ENCODE measurements around the gene NHERF1. TPM values are rescaled to one million over a fixed set of nuclear protein-coding genes. Genes with fewer than 3 reads are reported as not detected.

NHERF1 gene
- total RNA-seq, 1 experiment from 2014 or later: 83.6 TPM

- intact Hi-C loops (cut with micrococcal nuclease; ENCODE audit: unreplicated experiment): no loop called here
- no peak overlapping the region for H3K4me3 ChIP-seq
- H3K36me3 ChIP-seq (ENCODE audit: low read depth): no peaks in the 10 kb centered on the region
- BruUV-seq (replicated peaks): no TSS peak
- no peaks in the 10 kb centered on the region for H3K9me3 ChIP-seq (ENCODE audit: insufficient read depth, low read depth)
- no peaks in the 10 kb centered on the region for H4K20me1 ChIP-seq (ENCODE audit: insufficient read depth)
- H3K79me2 ChIP-seq (ENCODE audit: low read depth): no peaks in the 10 kb centered on the region
- H3K4me1 ChIP-seq (replicated peaks; ENCODE audit: insufficient read depth): no peaks in the 10 kb centered on the region
- H3F3A ChIP-seq (ENCODE audit: insufficient read depth, low read depth): no peaks in the 10 kb centered on the region
- H3K4me2 ChIP-seq: no peak overlapping the region
- no peak overlapping the region for H2AFZ ChIP-seq
- H3K27ac ChIP-seq: no peak overlapping the region
- no peaks in the 10 kb centered on the region for H3K9me2 ChIP-seq (ENCODE audit: insufficient read depth)
- ChIA-PET CTCF (no interaction called here), POLR2A (ENCODE audit: unreplicated experiment) (interaction anchor here (0.6 kb wide), 1 partner anchor 9 kb away, joined by 3 read pairs; no protein-coding TSS in a partner anchor)
- no peak for DNase-seq
- no peaks in the 10 kb centered on the region for H3K27me3 ChIP-seq (ENCODE audit: insufficient read depth, low read depth)
- TF ChIP-seq, protein P1, sequence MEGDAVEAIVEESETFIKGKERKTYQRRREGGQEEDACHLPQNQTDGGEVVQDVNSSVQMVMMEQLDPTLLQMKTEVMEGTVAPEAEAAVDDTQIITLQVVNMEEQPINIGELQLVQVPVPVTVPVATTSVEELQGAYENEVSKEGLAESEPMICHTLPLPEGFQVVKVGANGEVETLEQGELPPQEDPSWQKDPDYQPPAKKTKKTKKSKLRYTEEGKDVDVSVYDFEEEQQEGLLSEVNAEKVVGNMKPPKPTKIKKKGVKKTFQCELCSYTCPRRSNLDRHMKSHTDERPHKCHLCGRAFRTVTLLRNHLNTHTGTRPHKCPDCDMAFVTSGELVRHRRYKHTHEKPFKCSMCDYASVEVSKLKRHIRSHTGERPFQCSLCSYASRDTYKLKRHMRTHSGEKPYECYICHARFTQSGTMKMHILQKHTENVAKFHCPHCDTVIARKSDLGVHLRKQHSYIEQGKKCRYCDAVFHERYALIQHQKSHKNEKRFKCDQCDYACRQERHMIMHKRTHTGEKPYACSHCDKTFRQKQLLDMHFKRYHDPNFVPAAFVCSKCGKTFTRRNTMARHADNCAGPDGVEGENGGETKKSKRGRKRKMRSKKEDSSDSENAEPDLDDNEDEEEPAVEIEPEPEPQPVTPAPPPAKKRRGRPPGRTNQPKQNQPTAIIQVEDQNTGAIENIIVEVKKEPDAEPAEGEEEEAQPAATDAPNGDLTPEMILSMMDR (conservative IDR thresholded peaks at IDR 0.05): no peak
- TF ChIP-seq EZH2 (IDR thresholded peaks at IDR 0.05; ENCODE audit: low read depth): no peak
These were observed 57.2 kb downstream of the NHERF1 start for GRCh38 chr17:74805591-74805991.

DNA sequence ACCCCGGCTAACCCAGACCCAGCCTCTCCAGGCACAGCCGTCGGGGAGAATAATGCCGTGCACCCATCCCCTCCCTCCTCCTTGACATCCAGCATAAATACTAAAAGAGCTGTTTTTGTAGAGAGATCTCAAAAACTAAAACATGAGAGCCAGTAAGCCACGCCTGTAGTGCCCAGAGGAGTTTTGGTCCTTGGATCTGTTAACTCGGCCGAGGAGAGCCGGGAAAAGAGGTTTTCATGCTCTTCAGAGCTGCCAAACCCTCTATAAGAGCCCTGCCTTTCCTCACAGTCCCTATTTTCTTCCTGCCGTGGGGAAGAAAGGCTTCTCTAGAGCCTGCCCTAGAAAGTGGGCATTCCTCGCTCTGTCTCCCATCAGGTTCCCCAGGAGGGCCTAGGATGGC, 57.9 kb downstream of the NHERF1 start:
- CTCF ChIA-PET: no interaction called here
- Histone ChIP-seq H3K79me2 (ENCODE audit: low read depth) (no peaks in the 10 kb centered on the region), H3K27ac (no peak overlapping the region), H4K20me1 (ENCODE audit: insufficient read depth) (no peaks in the 10 kb centered on the region), H3K4me2 (no peak overlapping the region), H3K27me3 (ENCODE audit: insufficient read depth, low read depth) (no peaks in the 10 kb centered on the region), H3K36me3 (ENCODE audit: low read depth) (no peaks in the 10 kb centered on the region), H3K9me3 (ENCODE audit: insufficient read depth, low read depth) (no peaks in the 10 kb centered on the region), H2AFZ (no peak overlapping the region), H3F3A (ENCODE audit: insufficient read depth, low read depth) (no peaks in the 10 kb centered on the region), H3K4me3 (no peak overlapping the region), H3K9me2 (ENCODE audit: insufficient read depth) (no peaks in the 10 kb centered on the region), H3K4me1 (replicated peaks; ENCODE audit: insufficient read depth) (no peaks in the 10 kb centered on the region)
- no peak for DNase-seq
- POLR2A ChIA-PET (ENCODE audit: unreplicated experiment): no interaction called here
- BruUV-seq (replicated peaks): no TSS peak
- intact Hi-C loops (cut with micrococcal nuclease; ENCODE audit: unreplicated experiment): no loop called here
- no peak for TF ChIP-seq EZH2 (IDR thresholded peaks at IDR 0.05; ENCODE audit: low read depth)
- TF ChIP-seq, protein P1 (conservative IDR thresholded peaks at IDR 0.05): no peak

DNA sequence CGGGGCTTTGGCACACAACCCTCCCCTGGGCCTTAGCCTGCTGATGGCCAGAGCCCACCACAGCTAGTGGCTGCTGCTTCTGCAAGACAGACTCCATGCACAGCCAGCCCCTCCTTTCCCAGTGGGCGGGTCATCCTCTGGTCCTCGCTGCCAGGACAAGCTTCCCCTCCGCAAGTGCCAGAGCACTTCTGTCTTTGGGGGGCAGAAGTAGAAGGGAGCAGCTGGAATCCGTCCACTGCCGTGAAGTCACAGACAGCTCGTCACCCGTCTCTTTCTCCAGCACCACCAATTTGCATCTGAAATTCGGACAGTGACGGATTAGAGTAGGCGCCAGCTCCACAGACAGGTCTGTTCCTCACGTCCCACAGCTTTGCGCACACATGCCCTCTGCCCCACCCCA, 59.0 kb downstream of the NHERF1 start:
- Histone ChIP-seq H3K27me3 (ENCODE audit: insufficient read depth, low read depth) (no peaks in the 10 kb centered on the region), H3K79me2 (ENCODE audit: low read depth) (no peaks in the 10 kb centered on the region), H3K4me3 (no peak overlapping the region), H3K4me1 (replicated peaks; ENCODE audit: insufficient read depth) (no peaks in the 10 kb centered on the region), H3K36me3 (ENCODE audit: low read depth) (no peaks in the 10 kb centered on the region), H3K4me2 (no peak overlapping the region), H3F3A (ENCODE audit: insufficient read depth, low read depth) (no peaks in the 10 kb centered on the region), H2AFZ (no peak overlapping the region), H4K20me1 (ENCODE audit: insufficient read depth) (no peaks in the 10 kb centered on the region), H3K27ac (no peak overlapping the region), H3K9me3 (ENCODE audit: insufficient read depth, low read depth) (no peaks in the 10 kb centered on the region), H3K9me2 (ENCODE audit: insufficient read depth) (no peaks in the 10 kb centered on the region)
- intact Hi-C loops (cut with micrococcal nuclease; ENCODE audit: unreplicated experiment): no loop called here
- DNase-seq: no peak
- BruUV-seq (replicated peaks): no TSS peak
- no peak for TF ChIP-seq EZH2 (IDR thresholded peaks at IDR 0.05; ENCODE audit: low read depth)
- TF ChIP-seq, protein P1 (conservative IDR thresholded peaks at IDR 0.05): no peak
- CTCF ChIA-PET: no interaction called here
- POLR2A ChIA-PET (ENCODE audit: unreplicated experiment): no interaction called here
